GM21515 (cell line): ENCODE results near the gene SATB1.
A peak's percentile ranks its signal among the peaks of the same experiment; 100 is the strongest.

Experiments
- ATAC-seq: cut with Tn5 transposase; IDR thresholded peaks from one replicate; pipeline ENCODE4 v1.9.1; 2021; ENCODE audit not compliant: unreplicated experiment

Gene SATB1

DNA sequence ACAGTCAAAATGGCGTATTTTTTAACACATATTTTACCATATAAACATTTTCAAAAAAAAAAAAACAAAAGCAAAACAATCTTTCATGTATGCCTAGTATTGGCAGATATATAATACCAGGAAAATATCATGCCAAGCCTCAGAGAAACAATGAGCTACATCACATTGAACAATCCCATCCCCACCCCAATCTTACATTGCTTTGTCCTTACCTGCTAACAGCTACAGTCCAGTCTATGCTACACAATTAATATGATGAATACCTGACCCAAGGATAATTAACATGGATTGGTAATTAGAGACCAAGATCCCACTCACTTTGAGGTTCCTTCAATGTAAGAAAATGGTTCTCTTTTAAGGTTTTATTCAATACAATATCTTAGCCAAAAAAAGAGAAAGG lies 7.6 kb upstream of the SATB1 start:
- ATAC-seq, result no peak

DNA sequence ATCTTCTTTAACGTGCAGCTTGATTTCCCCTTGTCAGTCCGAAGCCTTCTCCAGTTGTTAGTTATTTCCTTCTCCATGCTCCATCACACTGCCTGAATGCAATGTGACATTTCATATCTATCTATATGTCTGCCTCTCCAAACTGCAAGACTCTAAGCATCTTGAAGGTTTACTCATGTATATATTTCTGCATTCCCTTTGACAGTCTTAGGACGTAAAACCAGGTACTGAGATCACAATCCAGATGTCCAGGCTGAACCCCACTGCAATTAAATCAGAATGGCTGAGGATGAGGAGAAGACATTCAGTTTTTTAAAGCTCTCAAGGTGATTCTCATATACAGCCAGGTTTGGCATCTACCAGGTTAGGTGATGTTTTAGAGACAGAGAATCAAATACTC lies 6.1 kb upstream of the SATB1 start:
- no peak for ATAC-seq

DNA sequence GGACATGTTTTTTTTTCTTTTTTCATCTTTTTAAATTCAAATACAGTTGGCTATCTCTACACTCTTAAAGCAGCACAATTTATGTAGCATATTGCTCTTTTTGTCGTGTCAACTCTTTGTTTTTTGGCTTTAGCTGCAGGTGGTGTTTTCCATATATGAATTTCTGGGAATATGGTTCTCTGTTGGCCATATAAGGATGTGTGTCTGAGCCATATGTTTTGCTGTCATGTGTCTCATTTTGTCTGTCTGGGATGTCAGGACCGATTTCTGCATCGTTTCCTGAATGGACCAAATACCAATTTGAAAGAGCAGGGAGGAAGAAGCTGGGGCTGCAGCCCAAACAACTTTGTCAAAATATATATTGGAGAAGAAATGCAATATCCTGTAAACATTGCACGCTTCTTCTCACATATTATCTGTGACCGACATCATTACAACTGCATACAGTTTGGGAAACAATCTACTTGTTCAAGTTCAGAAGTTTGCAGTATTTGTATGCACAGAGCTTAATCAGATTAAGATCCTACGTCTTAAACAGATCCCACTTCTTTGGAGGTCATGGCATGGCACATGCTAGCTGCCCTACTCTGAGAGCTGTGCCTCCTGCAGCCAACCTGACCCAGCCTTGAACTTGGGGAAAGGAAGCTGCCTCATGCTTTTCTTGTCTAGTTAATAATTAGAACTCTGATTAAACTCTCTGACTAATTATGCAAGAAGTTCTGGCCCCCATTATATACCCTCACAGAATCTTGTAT lies 4.0 kb upstream of the SATB1 start:
- no peak for ATAC-seq

DNA sequence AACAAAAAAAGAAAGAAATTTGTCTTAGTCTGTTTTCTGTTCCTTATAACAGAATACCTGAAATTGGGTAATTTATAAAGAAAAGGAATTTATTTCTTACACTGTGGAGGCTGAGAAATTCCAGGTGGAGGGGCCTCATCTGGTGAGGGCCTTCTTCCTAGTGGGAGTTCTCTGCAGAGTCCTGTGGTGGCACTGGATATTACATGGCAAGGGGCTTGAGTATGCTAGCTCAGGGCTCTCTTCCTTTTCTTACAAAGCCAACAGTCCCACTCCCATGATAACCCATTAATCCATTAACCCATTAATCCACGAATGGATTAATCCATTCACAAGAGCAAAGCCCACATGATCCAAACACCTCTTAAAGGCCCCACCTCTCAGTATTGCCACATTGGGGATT lies 2.9 kb upstream of the SATB1 start:
- no peak for ATAC-seq

DNA sequence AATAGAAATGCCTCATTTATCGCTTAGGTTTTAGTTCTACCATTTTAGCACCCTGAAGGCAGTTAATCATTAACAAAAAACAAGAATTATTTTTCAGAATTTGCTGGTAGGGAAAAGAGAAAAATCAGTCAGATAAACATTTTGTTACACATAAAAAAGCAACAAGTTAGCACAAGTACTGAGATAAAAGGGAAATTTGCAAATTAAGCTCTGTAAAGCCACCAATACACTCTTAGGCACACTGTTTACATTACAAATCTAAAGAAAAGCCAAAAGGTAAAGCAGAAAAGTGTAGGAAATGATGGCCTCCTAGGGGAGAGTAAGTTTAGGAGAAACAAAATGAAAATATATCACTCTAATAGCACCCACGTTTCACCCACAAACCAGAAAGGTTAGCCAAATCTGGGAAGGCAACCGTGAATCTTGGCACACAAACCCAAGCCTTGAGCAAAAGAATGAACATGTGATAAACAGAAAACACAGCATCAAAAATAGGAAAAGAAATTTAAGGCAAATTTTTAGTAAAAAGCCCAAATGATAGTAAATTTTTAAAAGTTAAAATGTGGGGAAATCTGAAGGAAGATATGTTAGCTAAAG lies 1.6 kb upstream of the SATB1 start:
- no peak for ATAC-seq

DNA sequence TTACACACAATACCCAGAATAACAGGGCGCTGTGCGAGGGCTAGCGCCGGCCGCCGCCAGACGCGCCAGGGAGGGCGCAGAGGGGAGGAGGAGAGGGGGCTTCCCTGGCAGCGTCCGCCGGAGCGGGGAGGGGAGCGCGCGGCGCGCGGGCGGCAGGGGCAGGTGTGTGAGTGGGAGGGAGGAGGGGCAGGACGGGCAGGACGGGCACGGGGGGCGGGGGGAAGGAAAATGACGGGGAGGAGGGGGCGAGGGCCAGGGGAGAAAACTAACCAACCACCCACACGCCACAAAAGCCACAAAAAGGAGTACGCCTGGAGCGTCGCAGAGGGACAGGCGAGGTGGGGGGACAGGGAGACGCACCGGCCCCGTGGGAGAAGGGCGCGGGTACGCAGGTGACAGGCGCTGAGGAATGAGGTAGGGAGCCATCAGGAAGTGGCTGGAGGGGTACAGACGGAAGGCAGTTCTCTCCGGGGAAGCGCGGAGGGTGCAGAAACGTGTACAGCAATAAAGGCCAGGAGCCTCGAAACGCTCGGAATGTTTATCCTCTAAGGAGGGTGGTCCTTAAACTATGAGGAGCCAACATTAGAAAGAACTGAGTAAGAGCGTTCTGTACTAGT lies 610 bp upstream of the SATB1 start:
- ATAC-seq, result no peak

DNA sequence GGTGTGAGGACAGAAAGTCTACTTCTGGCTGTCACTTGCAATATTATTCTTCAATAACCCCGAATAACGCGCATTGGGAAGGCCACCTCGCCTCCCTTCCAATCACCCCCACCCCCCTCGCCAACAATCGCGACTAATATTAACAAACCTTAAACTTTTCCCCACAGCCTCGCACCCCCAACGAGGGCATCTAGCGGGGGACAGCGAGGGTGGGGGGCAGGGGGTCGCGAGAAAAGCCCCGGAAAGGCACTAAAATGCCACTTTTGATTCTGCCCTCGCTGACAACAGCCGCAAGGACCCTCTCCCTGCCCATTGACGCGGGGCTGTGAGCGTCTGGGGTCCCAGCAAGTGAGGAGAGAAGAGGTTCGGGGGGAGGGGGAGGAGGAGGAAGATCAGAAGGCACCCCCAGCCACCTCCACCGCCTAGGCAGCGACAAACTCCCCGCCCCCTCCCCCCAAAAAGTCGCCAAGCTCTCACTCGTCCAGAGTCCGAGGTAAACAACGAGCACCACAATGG lies 868 bp downstream of the SATB1 start:
- no peak for ATAC-seq

DNA sequence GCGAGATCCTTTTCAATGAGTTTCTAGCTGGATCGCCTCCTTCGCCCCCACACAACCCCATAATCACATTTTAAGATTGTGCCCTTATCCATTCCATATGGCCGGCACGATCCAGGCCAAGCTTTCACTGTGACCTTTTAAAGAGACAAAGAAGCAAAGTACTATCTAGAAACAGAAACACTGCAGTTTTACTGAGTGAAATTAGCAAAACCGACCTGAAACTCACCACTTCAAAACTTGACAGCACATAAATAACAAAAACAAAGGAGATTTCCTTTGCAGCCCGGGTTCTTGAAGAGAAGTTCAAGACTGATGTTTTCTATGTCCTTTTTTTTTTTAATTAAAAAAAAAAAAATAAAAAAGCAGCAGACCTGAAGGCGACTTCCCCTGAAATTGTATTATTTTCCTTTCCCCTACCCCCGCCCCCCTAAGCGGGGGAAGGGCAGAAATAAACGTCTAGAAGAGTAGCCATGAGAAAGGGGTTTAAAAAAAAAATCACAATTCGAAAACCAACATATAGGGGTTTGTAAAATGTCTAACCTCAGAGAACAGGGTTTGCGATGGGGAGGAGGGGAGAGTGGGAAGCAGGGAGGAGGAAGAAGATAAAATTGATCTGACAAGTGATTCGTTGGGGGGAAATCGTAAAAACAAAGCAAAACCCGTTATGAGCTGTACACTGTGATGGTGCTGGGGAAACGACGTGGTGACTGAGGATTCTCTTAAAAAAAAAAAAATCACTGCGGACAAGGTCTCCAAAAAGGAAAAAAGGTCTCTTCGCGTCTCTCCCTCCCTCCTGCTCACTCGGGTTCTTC lies 1.5 kb downstream of the SATB1 start:
- ATAC-seq, result peak; percentile 88

DNA sequence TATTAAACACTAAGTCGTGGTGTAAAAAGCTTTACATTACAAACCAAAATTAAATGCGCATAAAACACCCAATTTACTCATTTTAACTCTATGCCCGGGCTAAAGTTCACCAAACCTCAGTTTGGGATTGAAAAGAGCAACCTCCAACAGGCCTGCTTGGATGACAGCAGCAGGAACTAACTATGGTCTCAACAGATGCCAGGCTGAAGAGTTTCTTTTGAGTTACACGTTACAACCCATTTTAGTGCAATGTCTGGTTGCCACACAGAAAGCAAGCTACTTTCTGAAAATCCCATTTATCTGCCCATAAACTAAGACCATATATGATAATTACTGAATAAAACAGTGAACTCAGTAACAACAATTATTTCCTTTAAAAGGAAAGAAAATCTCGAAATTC lies 2.2 kb downstream of the SATB1 start:
- ATAC-seq, result no peak

DNA sequence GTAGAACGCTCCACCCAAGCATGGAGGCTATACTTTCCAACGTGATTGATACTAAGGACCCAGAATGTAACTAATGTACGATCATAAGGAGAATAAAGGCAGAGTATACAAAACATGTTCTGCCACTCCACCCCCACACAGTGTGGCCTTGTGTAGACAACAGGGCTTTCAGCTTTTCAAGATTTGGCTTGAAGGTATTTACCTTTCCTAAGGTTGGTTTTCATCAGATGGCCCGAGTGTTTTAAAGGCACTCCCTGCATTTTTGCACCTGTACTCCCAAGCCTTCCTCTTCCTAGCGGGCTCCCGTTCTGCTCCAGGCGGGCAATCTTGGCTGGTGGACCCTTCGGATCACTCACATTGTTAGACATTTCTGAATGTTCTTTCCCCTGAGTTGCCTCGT lies 4.6 kb downstream of the SATB1 start:
- ATAC-seq, result no peak

DNA sequence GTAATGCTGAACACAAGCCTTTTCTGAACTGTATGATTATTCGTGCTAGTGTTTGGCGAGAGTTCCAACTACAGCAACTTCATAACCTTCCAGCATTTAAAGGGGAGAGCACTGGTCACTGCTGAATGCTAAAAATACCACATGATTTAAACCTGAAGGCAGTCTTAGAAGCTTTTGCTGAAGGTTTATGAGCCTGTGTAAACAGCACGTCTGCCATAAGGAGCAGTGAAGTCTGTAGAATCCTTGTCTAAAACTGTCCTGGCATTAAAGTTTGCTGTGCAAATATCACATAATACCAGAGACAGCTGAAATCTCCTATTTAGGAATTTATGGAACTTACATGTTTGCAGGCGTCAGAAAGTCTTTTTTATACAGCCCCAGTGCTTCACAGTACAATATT lies 5.9 kb downstream of the SATB1 start:
- no peak for ATAC-seq

DNA sequence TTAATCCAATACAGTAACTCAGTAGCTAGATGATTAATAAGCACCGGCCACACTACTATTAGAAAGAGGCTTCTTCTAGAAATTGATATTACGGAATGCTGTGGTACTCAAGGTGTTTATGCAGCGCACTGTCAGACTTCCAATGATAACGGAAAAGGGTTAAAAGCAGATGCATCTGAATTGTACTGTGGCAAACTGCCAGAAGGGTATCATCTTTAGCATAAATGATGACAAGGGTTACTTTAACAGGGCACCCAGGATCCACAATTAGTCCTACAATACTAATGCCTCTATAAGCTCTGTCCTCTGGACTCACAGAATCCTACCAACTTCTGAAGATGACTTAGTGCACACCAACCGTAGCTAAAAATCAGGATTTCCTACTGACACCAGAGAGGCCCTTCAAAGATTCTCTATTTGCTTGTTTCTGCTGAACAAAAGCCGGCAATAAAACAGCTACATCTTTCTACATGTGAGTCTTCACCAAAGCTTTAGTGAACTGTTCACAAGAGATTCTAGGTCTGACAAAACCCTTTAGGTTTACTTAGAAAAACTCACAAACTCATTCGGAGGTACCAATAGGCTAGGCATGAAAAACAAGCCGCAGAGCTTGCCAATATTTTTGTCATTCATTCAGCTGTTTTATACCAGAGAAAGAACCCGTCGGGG lies 7.1 kb downstream of the SATB1 start:
- no peak for ATAC-seq

DNA sequence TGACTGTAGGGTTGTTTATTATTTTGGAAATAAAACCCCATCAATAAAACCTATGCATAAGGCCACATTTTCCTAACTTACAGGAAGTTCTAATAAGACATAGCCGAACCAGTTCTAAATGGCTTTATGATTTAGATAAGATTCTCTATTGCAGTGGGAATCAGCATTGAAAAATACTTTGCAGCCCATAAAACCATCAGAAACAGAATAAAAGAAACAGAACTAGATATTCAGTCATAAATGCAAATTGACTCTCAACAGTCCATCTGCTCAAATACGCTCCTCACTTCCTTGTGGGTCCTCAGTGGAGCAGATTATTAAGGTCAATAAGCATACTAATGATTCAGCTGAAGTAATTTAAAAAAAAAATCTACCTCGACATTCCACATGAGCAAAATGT lies 8.8 kb downstream of the SATB1 start:
- no peak for ATAC-seq

DNA sequence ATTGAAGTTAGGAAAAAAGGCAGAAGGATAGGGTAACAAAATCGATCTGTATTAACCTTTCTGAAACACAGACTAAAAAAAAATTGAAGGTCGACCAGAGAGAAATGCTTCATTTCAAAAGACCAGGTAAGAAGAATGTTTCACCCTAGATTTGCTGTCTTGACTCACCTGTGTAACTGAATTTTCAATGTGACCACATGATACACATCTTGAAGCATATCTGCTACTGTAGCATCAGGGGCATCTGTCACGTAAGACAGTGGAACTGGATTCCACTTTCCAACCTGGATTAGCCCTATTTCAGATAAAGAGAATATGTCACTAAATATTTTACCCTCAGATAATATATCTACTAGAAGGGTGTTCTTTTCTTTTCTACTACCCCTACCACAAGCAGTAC lies 9.3 kb downstream of the SATB1 start:
- ATAC-seq, result no peak

DNA sequence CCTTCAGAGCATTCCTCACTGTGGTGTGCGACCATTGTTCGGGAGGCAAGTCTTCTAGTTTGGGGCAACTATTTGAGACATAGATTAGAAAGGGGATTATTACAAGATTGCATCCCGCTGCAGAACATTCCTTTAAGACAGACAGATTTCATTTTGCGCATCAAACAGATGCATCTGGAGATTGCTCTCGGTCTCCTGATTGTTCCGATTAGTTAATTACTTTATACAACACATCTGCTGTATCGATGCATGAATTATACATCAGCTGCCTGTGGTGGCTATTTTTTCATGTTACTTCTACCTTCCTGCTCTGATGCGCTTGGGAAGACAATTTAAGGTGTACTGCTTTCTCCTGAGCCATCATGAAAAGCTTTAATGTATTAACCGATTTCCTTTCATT lies 10.0 kb downstream of the SATB1 start:
- ATAC-seq, result no peak

DNA sequence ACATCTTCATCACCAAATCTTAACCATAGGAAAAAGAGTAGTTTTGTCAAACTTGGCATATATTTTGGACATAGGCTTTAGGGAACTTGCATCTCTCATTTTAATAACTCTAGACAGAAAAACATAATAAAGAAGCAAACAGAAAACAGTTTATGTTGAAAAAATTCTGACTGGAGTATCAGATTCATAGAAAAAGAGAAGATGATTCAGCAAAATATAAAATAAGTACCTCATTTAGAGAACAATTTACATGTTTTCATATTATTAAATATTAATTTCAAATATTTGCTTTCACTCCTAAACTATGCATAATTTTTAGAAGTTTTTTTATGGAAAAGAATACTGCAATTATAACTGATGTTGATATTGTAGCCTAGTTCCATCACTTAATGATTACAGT lies 12.5 kb downstream of the SATB1 start:
- ATAC-seq, result no peak

DNA sequence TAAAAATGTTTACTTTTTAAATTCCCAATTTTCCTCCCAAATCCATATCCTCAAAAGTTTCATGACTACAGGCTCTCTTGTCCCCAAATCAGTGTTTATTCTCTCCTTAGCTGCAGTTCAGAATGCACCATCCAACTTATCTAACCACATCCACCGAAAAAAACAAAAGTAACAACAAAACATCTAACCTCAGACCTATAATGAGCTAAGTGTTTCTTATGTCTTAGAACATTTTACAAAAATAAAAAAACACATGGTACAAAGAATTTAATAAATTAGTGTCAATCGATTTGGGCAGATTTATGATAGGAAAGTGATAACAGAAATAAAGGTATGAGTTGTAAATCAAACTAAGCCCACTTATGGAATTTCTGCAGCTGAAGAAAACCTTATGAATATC lies 13.6 kb downstream of the SATB1 start:
- ATAC-seq, result no peak

DNA sequence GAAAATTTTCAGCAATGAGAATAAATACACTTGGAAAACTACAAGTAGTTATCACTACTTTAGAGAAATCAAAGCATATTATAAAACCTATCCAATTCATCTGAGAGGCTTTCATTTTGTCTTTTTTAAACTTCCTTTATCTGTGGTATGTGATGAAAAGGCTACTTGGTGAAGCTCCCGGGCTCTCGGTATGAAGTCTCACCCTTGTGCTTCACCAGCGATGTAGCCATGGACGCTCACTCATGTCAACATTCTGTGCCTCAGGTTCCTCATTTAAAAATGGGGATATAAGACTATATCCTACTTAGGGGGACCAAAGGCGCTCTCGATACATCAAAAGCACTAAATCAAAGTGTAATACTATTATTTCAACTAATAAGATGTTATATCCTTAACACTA lies 14.9 kb downstream of the SATB1 start:
- ATAC-seq, result no peak

DNA sequence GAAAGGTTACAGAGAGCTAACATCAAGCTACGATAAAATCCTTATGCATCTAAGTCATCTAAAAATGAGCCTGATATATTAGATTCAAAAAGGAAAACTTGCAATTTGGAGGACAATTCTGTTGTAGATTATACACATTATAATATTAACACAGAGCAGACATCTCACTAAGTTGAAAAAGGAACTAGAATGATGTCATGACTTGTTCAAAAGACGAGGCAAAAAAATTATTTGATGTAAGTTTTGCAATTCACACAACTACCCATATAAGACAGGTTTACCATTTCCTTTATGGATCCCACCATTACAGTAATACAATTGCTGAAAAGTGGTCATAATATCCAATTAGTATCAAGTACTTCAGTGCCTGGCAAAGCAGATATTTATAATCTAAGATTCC lies 15.9 kb downstream of the SATB1 start:
- ATAC-seq, result no peak

DNA sequence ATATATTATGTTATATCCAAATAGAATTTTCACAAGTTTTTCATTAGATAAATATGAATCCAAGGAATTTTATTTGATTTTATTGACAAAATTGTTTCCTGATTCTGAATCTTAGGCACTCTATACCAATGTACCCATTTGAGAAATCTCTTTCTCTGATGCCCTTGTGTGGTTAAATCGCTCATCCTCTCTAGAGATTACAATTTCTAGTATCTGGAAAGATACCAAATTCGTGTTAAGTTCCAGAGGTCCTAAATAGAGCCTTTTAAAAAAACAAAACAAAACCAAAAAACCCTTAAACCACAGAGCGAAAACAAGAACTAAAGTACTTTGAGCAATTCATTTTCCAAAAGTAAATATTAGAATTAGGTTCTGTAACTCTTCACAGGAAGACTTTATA lies 20.0 kb downstream of the SATB1 start:
- no peak for ATAC-seq

DNA sequence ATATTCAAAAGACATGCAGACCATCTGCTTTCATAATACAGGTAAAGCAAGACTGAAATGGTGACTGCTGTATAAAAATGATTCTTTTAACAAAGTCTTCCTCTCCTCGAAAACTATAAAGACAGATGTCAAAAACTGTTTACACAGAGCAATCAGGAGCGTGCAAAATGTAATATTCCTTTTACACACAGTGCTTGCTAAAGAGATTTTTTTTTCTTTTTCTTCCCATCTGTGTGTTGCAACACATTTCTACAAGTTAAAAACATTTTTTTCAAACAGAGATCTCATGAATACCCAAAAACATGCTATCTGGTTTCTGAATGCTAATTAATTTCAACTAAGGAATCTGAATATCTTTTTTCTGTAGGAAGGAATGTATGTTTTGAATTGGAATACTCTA lies 22.1 kb downstream of the SATB1 start:
- no peak for ATAC-seq
